Memory B cell (primary cell): ENCODE measurements around the gene SPINK5.
"Not testable (repeated sequence)": the region's sequence is repeated elsewhere in the genome, so short reads cannot be mapped to it uniquely, and the experiment has no call there.

Source experiments
- ATAC-seq: fragments of 150-1000 bp; cut with Tn5 transposase; 2 replicates; pipeline ENCODE4 v1.10.0; 2021; ENCODE audit warnings: low read depth, mild to moderate bottlenecking, moderate library complexity
- DNase-seq, 2 donors: peaks; one replicate each; pipeline ENCODE4 v3.0.0; 2022; ENCODE audit warnings: low spot score in 2 of 2
- H3K27ac Mint-ChIP-seq: one replicate; pipeline ENCODE4 v1.8.0; 2022; ENCODE audit warnings: mild to moderate bottlenecking, moderate library complexity, mixed read lengths
- H3K27me3 Mint-ChIP-seq: one replicate; pipeline ENCODE4 v1.8.0; 2022; ENCODE audit warnings: mixed read lengths
- H3K36me3 Mint-ChIP-seq: one replicate; pipeline ENCODE4 v1.8.0; 2022; ENCODE audit warnings: mild to moderate bottlenecking, mixed read lengths
- H3K4me1 Mint-ChIP-seq: one replicate; pipeline ENCODE4 v1.8.0; 2022; ENCODE audit warnings: mixed read lengths
- H3K4me3 Mint-ChIP-seq: one replicate; pipeline ENCODE4 v1.8.0; 2022; ENCODE audit warnings: mild to moderate bottlenecking, moderate library complexity, mixed read lengths
- H3K9me3 Mint-ChIP-seq: one replicate; pipeline ENCODE4 v1.8.0; 2022; ENCODE audit warnings: mixed read lengths

The SPINK5 gene

GRCh38 chr5:148063861-148064260, at the start of gene SPINK5:
Gene SPINK5, plus strand, starts transcription at chr5:148063980. Its CDS starts 65 bp downstream, at chr5:148064045.
- H3K27ac Mint-ChIP-seq: no peak within 1 kb of the TSS

GRCh38 chr5:148014276-148014675, 49.5 kb upstream of the SPINK5 start:
- no peak overlapping the region for H3K4me3 Mint-ChIP-seq
- DNase-seq (no peak), ATAC-seq (no peak)
- no peaks in the 10 kb centered on the region for H3K9me3 Mint-ChIP-seq
- no peaks in the 10 kb centered on the region for H3K4me1 Mint-ChIP-seq
- H3K27ac Mint-ChIP-seq: no peak overlapping the region
- no peaks in the 10 kb centered on the region for H3K27me3 Mint-ChIP-seq
- no peaks in the 10 kb centered on the region for H3K36me3 Mint-ChIP-seq

More at GRCh38 chr5:148063861-148064260, at the start of gene SPINK5:
- DNase-seq (no peak), ATAC-seq (no peak)
- H3K36me3 Mint-ChIP-seq: no peaks in the 10 kb centered on the region
- no peak within 1 kb of the TSS for H3K4me3 Mint-ChIP-seq
- H3K9me3 Mint-ChIP-seq: peaks cover 2% of the 10 kb centered on the region
- H3K27me3 Mint-ChIP-seq: no peaks in the 10 kb centered on the region
- no peaks in the 10 kb centered on the region for H3K4me1 Mint-ChIP-seq

- no peaks in the 10 kb centered on the region for H3K27me3 Mint-ChIP-seq
- no peak overlapping the region for H3K4me3 Mint-ChIP-seq
- DNase-seq (no peak), ATAC-seq (no peak)
- no peak overlapping the region for H3K27ac Mint-ChIP-seq
- H3K36me3 Mint-ChIP-seq: no peaks in the 10 kb centered on the region
- H3K4me1 Mint-ChIP-seq: no peaks in the 10 kb centered on the region
- peaks cover 7% of the 10 kb centered on the region for H3K9me3 Mint-ChIP-seq
Measured at GRCh38 chr5:148020257-148020988, 43.4 kb upstream of the SPINK5 start.

GRCh38 chr5:148027505-148027904, 36.3 kb upstream of the SPINK5 start:
- no peak for DNase-seq
- Mint-ChIP-seq H3K27me3 (no peaks in the 10 kb centered on the region), H3K36me3 (no peaks in the 10 kb centered on the region), H3K9me3 (peaks cover 3% of the 10 kb centered on the region), H3K27ac (no peak overlapping the region), H3K4me1 (no peaks in the 10 kb centered on the region), H3K4me3 (no peak overlapping the region)
- no peak for ATAC-seq

- no peak overlapping the region for H3K27ac Mint-ChIP-seq
- H3K4me1 Mint-ChIP-seq: no peaks in the 10 kb centered on the region
- peaks cover 3% of the 10 kb centered on the region for H3K9me3 Mint-ChIP-seq
- H3K36me3 Mint-ChIP-seq: no peaks in the 10 kb centered on the region
- H3K4me3 Mint-ChIP-seq: no peak overlapping the region
- DNase-seq (no peak), ATAC-seq (no peak)
- H3K27me3 Mint-ChIP-seq: no peaks in the 10 kb centered on the region
Measured at GRCh38 chr5:148029131-148029530, 34.6 kb upstream of the SPINK5 start.

GRCh38 chr5:148033134-148033533, 30.6 kb upstream of the SPINK5 start:
- H3K4me3 Mint-ChIP-seq: no peak overlapping the region
- DNase-seq: no peak
- no peak for ATAC-seq
- H3K27me3 Mint-ChIP-seq: no peaks in the 10 kb centered on the region
- H3K4me1 Mint-ChIP-seq: no peaks in the 10 kb centered on the region
- no peaks in the 10 kb centered on the region for H3K9me3 Mint-ChIP-seq
- no peak overlapping the region for H3K27ac Mint-ChIP-seq
- H3K36me3 Mint-ChIP-seq: no peaks in the 10 kb centered on the region

GRCh38 chr5:148035676-148036075, 28.1 kb upstream of the SPINK5 start:
- no peak overlapping the region for H3K27ac Mint-ChIP-seq
- ATAC-seq: no peak
- H3K4me3 Mint-ChIP-seq: no peak overlapping the region
- DNase-seq: no peak
- no peaks in the 10 kb centered on the region for H3K4me1 Mint-ChIP-seq
- no peaks in the 10 kb centered on the region for H3K36me3 Mint-ChIP-seq
- no peaks in the 10 kb centered on the region for H3K27me3 Mint-ChIP-seq
- H3K9me3 Mint-ChIP-seq: no peaks in the 10 kb centered on the region

GRCh38 chr5:148042881-148043280, 20.9 kb upstream of the SPINK5 start:
- H3K4me1 Mint-ChIP-seq: no peaks in the 10 kb centered on the region
- ATAC-seq: no peak
- H3K9me3 Mint-ChIP-seq: no peaks in the 10 kb centered on the region
- H3K4me3 Mint-ChIP-seq: no peak overlapping the region
- no peaks in the 10 kb centered on the region for H3K27me3 Mint-ChIP-seq
- no peak for DNase-seq
- H3K36me3 Mint-ChIP-seq: no peaks in the 10 kb centered on the region
- no peak overlapping the region for H3K27ac Mint-ChIP-seq

- no peak for DNase-seq
- Mint-ChIP-seq H3K36me3 (no peaks in the 10 kb centered on the region), H3K27me3 (no peaks in the 10 kb centered on the region), H3K4me3 (no peak overlapping the region), H3K9me3 (peaks cover 2% of the 10 kb centered on the region), H3K4me1 (no peaks in the 10 kb centered on the region), H3K27ac (no peak overlapping the region)
- no peak for ATAC-seq
Measured at GRCh38 chr5:148043705-148044104, 20.1 kb upstream of the SPINK5 start.

GRCh38 chr5:148055160-148055559, 8.6 kb upstream of the SPINK5 start:
- not testable (repeated sequence) for ATAC-seq, H3K27ac Mint-ChIP-seq, H3K27me3 Mint-ChIP-seq, H3K4me3 Mint-ChIP-seq, H3K4me1 Mint-ChIP-seq, DNase-seq, H3K36me3 Mint-ChIP-seq
- peaks cover 21% of the 10 kb centered on the region for H3K9me3 Mint-ChIP-seq

- H3K9me3 Mint-ChIP-seq: peaks cover 9% of the 10 kb centered on the region
- no peak for ATAC-seq
Measured at GRCh38 chr5:148060309-148060708, 3.5 kb upstream of the SPINK5 start.

GRCh38 chr5:148060881-148061280, 2.9 kb upstream of the SPINK5 start:
- DNase-seq (no peak), ATAC-seq (no peak)
- Mint-ChIP-seq H3K27me3 (no peaks in the 10 kb centered on the region), H3K9me3 (peaks cover 8% of the 10 kb centered on the region), H3K4me1 (no peaks in the 10 kb centered on the region), H3K36me3 (no peaks in the 10 kb centered on the region), H3K27ac (no peak overlapping the region), H3K4me3 (no peak overlapping the region)

More at GRCh38 chr5:148060309-148060708, 3.5 kb upstream of the SPINK5 start:
- Mint-ChIP-seq H3K27ac (no peak overlapping the region), H3K4me3 (no peak overlapping the region), H3K27me3 (no peaks in the 10 kb centered on the region), H3K4me1 (no peaks in the 10 kb centered on the region), H3K36me3 (no peaks in the 10 kb centered on the region)
- DNase-seq: no peak

GRCh38 chr5:148070621-148071020, 6.8 kb downstream of the SPINK5 start:
- Mint-ChIP-seq H3K4me3 (no peak overlapping the region), H3K36me3 (no peaks in the 10 kb centered on the region), H3K9me3 (peaks cover 3% of the 10 kb centered on the region), H3K27me3 (no peaks in the 10 kb centered on the region), H3K27ac (no peak overlapping the region), H3K4me1 (no peaks in the 10 kb centered on the region)
- no peak for DNase-seq
- no peak for ATAC-seq

- Mint-ChIP-seq H3K4me3 (no peak overlapping the region), H3K36me3 (no peaks in the 10 kb centered on the region), H3K9me3 (peaks cover 8% of the 10 kb centered on the region), H3K27me3 (no peaks in the 10 kb centered on the region), H3K4me1 (no peaks in the 10 kb centered on the region), H3K27ac (no peak overlapping the region)
- DNase-seq: no peak
- no peak for ATAC-seq
Measured at GRCh38 chr5:148072207-148072606, 8.4 kb downstream of the SPINK5 start.

GRCh38 chr5:148075529-148075928, 11.7 kb downstream of the SPINK5 start:
- Mint-ChIP-seq H3K9me3 (peaks cover 11% of the 10 kb centered on the region), H3K36me3 (no peaks in the 10 kb centered on the region), H3K4me1 (no peaks in the 10 kb centered on the region), H3K4me3 (no peak overlapping the region), H3K27me3 (no peaks in the 10 kb centered on the region), H3K27ac (no peak overlapping the region)
- no peak for ATAC-seq
- no peak for DNase-seq
